Renal cortex interstitium (tissue), 15 donors: ENCODE results near the gene DOK1. TPM values are rescaled to one million over a fixed set of nuclear protein-coding genes. Genes with fewer than 3 reads are reported as not detected.
A peak's percentile ranks its signal among the peaks of the same experiment; 100 is the strongest.

Experiments used
- DNase-seq, 11 donors: peaks; one replicate each; pipeline ENCODE4 v3.0.0-alpha.2; 2013; ENCODE audit warnings: low read depth in 9 of 11, low spot score in 4 of 11; ENCODE audit errors: extremely low read depth in 1 of 11
- long read RNA-seq, 16 experiments: transcript quantifications; one replicate each; lab custom pipeline, GENCODE V29; 2026
- polyA plus RNA-seq, 3 donors: library from polyadenylated mRNA; unstranded; fragments of 120-200 nt; gene quantifications; one replicate each; pipeline ENCODE4 v1.2.1, GENCODE V29; 2013; ENCODE audit not compliant: insufficient read length in 3 of 3

The DOK1 gene
- 1 to 10 TPM; 7.5 to 9.4 (median 9.3) TPM for polyA plus RNA-seq
- long read RNA-seq, donor 1, transcript DOK1-201 (5 exons, 2,555 nt): major isoform, 5 of 7 reads
- long read RNA-seq, donor 1, partial matches to known transcripts: 0 of 7 reads
- long read RNA-seq, donor 1, other reads (novel, unspliced or antisense): 0 of 7 reads
- long read RNA-seq, donor 2, partial matches to known transcripts: 0 of 3 reads
- long read RNA-seq, donor 2, other reads (novel, unspliced or antisense): 0 of 3 reads
- long read RNA-seq, donor 3, partial matches to known transcripts: 0 of 5 reads
- long read RNA-seq, donor 3, other reads (novel, unspliced or antisense): 0 of 5 reads
- long read RNA-seq, donor 4, partial matches to known transcripts: 0 of 3 reads
- long read RNA-seq, donor 4, other reads (novel, unspliced or antisense): 0 of 3 reads
- long read RNA-seq, donor 5: 0 reads
- long read RNA-seq, donor 6, partial matches to known transcripts: 0 of 5 reads
- long read RNA-seq, donor 6, other reads (novel, unspliced or antisense): 0 of 5 reads
- long read RNA-seq, donor 7, partial matches to known transcripts: 0 of 1 reads
- long read RNA-seq, donor 7, other reads (novel, unspliced or antisense): 0 of 1 reads
- long read RNA-seq, donor 8, partial matches to known transcripts: 0 of 3 reads
- long read RNA-seq, donor 8, other reads (novel, unspliced or antisense): 0 of 3 reads
- long read RNA-seq, donor 9, partial matches to known transcripts: 0 of 5 reads
- long read RNA-seq, donor 9, other reads (novel, unspliced or antisense): 0 of 5 reads
- long read RNA-seq, donor 10, partial matches to known transcripts: 0 of 3 reads
- long read RNA-seq, donor 10, other reads (novel, unspliced or antisense): 0 of 3 reads
- long read RNA-seq, donor 11, partial matches to known transcripts: 0 of 4 reads
- long read RNA-seq, donor 11, other reads (novel, unspliced or antisense): 0 of 4 reads
- long read RNA-seq, donor 12, partial matches to known transcripts: 0 of 2 reads
- long read RNA-seq, donor 12, other reads (novel, unspliced or antisense): 0 of 2 reads
- long read RNA-seq, donor 13, transcript DOK1-201 (5 exons, 2,555 nt): major isoform, 6 of 8 reads
- long read RNA-seq, donor 13, partial matches to known transcripts: 0 of 8 reads
- long read RNA-seq, donor 13, other reads (novel, unspliced or antisense): 0 of 8 reads
- long read RNA-seq, donor 14, partial matches to known transcripts: 0 of 2 reads
- long read RNA-seq, donor 14, other reads (novel, unspliced or antisense): 0 of 2 reads
- long read RNA-seq, donor 15, partial matches to known transcripts: 0 of 1 reads
- long read RNA-seq, donor 15, other reads (novel, unspliced or antisense): 0 of 1 reads
- long read RNA-seq, donor 16, transcript DOK1-201 (5 exons, 2,555 nt): major isoform, 11 of 17 reads
- long read RNA-seq, donor 16, partial matches to known transcripts: 0 of 17 reads
- long read RNA-seq, donor 16, other reads (novel, unspliced or antisense): 0 of 17 reads

DNA sequence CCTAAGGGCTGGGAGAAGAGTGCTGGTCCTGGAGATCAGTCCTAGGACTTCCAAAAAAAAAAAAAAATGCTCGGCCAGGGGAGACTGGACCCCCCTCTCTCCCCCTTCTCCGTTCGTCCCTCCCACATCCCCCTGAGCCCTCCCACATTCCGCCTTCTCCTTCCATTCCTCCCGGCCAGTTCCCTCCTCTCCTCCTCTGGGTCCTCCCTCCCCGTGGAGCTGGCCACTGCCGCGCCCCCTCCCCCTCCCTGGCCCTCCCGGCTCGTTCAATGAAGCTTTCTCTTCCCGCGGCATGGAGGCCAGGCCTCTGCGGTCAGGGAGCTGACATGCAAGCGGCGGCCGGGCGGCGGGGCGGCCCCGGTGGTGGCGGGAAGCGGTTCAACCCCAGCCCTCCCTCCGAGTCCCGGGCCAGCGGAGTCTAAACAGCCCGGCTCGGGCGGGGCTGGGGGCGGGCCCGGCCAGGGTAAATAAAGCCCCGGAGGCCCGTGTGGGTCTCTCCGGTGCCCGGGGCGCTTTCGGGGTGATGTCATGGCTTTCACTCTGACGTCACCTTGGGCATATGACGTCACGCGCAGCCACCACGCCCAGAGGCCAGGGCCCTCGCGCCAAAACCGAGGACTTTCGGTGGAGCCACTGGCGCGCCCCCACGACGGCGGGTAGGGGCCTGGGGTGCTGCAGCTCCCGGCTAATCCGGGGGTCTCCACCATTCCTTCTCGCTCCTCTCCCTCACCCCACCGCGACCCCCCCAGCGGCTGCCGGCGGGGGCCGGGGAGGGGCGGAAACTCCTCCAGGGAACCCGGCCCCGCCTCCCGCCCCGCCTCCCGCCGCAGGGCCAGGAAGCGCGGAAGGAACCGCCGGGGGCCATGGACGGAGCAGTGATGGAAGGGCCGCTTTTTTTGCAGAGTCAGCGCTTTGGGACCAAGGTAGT is at the start of gene DOK1, which contains the start of gene LOXL3:
DOK1 (plus strand) TSS at position 829 of the 928 bp plus-strand sequence; CDS start at position 864, 35 bp downstream.
LOXL3 (minus strand) TSS at position 51 of the 928 bp plus-strand sequence. CDS start 1,308 bp downstream, outside the sequence.
- DNase-seq: peak in 10 of 11 donors; percentile 76 to 93 (median 87)

DNA sequence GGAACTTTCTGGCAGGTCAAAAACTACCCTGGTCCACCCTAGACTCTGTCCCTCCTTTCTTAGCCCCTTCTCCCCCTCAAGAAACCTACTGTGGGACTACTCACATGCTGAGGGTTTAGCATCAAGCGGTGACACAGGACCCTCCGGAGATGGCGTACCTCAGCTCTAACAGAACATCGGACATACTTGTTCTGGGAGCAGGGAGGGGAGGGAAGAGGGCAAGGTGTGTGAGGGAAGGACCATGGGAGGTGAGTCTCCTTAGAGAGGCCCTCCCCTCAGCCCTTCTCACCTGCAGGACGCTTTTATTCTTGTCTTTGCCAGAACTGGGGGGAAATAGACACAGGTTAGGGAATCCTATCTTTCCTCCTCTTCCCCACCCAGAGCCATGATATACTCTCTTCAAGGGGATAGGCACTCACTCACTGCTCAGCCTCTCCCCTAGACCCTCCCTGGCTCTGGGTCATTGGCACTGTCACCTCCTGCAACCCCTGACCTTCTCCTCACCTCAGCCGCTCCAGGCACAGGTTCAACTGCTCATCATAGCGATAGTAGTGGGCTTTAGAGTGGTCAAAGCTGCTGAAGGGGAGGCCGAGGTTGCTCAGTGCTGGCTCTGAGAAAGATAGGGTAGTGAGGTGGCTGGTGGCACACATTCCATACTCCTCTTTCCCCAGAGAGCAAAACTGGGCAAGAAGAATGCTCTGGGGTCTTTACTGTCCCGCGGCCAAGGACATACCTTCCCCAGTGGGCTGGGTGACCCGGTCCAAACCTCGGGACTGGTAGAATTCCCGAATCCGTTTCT is 48.9 kb upstream of the DOK1 start:
- DNase-seq: no peak

DNA sequence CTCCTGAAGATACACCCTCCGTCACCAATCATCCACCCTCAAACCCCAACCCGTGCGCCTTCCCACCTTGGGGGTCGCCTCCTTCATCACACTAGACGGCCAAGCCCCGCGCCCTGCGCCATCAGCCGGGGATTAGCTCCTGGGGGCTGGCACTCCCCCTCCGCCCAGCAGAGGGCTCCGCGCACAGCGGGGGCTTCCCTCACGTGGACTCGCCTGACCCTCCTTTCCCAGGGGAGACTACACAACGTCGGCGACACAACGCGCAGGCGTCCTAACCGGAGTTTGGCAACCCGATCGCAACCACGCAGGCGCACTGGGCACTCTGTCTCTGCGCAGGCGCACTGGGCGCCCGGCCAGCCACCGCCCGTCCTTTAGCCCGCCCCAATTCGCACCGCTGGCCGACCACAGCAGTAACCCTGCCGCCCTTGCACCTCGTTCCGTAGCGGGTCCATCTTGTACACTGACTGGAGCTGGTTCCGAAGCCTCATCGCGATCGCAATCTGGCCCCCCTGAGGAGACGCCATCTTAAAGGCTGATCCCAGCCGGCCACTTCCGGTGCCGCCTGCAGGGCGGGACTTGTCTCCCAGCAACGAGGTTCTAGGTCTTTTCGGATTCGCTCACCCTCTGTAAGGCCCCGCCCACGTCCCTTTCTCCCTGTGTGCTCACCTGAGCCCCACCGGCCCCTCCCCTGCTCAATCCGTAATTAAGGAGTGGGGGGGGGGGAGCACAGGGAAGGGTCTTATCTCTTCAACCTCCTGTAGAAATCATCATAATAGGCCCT is 47.2 kb upstream of the DOK1 start, which contains the start of gene PCGF1:
PCGF1 (minus strand) TSS at position 551 of the 781 bp plus-strand sequence; CDS start at position 524, 27 bp downstream.
- peak; percentile 95 to 99 (median 99) for DNase-seq

DNA sequence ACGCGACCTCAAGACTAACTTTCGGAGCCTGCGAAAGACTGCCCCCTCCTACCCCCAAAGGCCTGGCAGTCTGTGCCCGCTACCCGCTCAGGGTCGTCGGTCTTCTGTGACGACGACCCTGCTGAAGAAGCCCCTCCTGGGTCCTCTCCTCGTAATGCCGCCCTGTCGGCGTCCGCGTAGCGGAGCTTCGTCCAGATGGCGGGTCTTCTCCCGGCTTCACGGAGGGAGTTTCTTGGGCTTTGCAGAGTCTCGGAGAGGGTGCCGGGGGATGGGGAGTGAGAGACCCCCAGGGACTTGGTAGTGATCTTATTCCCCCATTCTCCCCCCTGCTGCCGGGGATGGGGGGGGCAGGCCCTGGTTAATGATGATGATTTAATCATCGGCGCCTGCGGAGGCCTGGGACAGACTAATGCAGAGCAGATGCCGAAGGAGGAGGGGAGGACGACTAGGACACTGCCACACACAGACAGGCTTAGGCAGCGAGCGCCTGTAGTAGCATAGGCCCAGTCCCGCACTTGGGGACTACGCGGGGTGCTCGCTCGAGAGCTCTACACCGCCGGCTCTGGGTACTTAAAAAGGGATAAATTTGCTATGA is 46.5 kb upstream of the DOK1 start:
- DNase-seq: no peak

- DNase-seq: no peak
These were observed 44.2 kb upstream of the DOK1 start for GRCh38 chr2:74510272-74510671.

DNA sequence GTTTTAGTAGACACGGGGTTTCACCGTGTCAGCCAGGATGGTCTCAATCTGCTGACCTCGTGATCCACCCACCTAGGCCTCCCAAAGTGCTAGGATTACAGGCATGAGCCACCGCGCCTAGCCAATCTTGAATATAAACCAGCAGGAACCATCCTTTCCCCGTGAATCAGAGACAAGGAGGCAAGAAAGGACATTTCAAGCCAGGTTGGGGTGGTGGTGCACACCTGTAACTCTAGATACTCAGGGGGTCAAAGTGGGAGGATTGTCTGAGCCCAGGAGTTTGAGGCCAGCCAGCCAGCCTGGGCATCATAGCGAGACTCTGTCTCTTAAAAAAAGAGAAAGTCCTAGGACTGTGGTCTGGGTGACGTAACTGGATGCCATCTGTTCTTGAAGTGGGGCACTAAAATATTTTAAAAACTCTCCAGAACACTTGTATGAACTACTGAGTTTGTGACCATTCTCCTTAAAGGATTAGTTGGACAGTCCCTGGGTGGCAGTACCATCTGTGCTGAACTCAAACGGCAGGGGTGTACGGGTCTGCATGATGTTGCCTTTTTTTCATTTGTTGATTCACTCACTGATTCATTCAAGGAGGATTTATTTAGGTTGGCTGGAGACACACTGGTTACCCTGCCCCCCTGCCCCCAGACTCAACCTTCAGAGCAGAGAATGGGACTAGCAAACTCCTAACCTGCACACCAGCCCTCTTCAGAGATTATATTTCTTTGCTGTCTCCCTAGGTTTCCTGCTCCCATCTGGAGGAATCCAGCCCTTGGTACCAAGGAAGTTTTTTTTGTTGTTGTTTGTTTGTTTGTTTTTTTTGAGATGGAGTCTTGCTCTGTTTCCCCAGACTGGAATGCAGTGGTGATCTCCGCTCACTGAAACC is 43.2 kb upstream of the DOK1 start:
- DNase-seq: no peak

DNA sequence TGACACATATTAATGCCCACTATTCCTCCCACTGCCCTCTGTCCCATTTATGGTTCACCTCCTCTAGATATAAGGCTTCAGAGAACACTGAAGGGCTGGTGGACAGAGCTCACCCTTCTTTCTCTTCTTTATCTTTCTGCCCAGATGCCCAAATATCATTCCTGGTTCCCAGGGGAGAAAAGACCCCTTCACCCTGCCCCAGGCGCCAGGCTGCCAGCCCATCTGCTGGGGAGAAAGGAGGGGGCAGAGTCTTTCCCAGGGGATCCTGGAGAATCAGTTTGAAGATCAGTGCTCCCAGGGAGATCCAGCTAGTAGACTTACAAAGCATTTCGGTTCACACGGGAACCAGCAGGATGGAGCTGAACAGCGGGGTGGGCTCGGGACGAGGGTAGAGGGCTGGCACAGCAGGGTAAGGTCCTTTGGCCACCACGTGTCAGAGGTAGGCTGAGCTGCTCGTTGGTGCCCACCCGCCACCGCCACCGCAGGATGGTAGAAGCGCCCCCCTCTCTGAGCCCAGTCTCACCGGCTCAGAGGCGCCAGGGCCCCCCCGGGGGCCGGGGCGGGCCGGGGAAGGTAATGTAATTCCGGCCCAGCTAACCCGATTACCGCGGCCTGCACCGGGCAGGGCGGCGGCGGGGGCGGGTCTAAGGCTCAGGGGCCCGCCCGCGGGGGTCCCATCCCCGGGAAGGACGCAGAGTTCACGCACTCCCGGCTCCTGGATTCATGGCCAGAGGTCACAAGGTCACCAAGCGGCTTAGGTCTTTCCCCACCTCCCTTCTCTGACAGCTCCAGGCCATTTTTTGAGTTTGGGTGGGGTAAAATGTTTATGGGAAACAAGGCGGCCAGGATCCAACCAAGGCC is 41.5 kb upstream of the DOK1 start:
- DNase-seq: no peak

DNA sequence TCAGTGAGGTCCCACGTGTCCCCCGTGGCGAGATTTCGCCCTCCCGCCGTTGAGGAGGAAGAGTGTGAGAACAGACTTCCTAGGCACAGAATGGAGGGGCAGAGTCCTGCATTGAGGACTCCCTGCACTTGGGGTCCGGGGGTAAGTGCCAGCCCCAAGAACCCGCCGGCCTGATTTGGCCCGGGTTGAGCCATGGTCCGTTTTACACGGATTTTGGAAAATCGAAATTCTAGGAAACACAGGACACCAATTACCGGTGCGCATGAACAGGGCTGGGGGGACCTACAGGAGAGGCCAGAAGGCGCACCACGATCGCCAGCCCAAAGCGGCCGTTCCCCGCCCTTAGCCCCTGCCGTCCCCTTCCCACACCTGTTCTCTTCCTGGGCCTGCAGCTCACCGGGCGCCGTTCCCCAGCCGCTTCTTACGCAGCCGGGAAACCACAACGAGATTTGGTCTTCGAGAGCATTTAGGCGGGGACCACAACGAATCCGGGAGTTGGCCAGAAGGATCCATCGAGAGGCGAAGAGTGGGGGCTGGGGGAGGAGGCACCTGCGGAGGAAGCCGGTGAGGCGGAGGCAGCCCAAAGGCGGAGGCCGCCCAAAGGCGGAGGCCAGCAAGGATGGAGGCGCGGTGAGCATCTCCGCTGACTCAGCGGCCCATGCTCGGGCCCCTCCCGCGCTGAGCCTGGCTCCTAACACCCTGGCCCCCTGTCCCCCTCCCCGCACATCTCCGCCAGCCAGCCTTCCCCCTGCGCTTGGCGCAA is 40.7 kb upstream of the DOK1 start:
- no peak for DNase-seq

GRCh38 chr2:74514368-74515270 is 39.9 kb upstream of the DOK1 start, which contains the start of gene TLX2:
Gene TLX2, plus strand, starts transcription at chr2:74514450. Its CDS starts 357 bp downstream, at chr2:74514807.
- DNase-seq: no peak

DNA sequence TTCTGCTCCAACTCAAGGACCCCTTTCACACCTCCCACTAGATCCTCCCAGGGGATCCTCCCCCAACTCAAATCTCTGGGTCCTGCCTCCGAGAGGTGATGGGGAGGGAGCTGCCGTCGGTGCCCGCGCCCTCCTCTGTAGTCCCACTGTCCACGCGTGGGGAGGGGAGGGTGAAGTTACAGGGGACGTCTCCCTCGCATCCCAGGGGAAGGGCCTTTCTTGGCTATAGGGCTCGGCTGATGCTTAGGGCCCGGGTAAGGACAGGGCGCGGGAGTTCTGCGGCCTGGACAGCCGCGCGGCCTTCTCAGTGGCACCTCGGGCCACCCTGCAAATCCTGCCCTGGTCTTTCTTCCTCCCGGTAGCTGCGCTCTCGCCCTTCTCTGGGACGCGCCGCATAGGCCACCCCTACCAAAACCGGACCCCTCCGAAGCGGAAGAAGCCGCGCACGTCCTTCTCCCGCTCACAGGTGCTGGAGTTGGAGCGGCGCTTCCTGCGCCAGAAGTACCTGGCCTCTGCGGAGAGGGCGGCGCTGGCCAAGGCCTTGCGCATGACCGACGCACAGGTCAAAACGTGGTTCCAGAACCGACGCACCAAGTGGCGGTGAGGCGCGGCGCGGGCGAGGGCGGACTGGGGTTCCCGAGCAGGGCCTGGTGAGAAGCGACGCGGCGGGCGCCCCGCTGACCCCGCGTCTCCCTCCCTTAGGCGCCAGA is 39.1 kb upstream of the DOK1 start:
- DNase-seq: no peak

DNA sequence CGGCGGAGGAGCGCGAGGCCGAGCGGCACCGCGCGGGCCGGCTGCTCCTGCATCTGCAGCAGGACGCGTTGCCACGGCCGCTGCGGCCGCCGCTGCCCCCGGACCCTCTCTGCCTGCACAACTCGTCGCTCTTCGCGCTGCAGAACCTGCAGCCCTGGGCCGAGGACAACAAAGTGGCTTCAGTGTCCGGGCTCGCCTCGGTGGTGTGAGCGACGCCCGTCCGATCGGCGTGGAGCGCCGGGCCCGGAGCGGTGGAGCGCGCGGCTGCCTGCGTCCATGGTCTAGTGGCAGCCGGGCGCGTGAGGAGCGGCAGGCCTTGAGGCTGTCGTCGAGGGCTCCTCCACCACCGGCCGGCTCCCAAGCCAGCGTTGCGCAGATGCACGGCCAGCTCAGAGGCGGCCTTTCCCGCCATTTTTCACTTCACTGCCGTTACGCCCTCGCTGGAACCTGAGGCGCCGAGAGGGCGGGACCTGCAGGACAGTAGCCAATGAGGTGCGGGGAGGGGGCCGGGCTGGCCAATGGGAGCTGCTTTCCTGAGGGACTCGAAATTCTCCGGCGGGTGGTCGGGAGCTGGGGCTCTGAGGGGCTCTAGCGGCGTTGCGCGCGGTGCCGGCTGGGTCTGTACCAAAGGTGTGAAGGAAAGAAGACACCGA is 38.4 kb upstream of the DOK1 start:
- DNase-seq: no peak
